Measurements from ENCODE around the gene RSL1D1. TPM values are rescaled to one million over a fixed set of nuclear protein-coding genes. Genes with fewer than 3 reads are reported as not detected.

RSL1D1 gene
- 133 and 139 TPM in 2 replicates for total RNA-seq
- long read RNA-seq, full-length matches to known transcripts = 71 of 129 reads
- long read RNA-seq, partial matches to known transcripts = 48 of 129 reads
- long read RNA-seq, other reads (novel, unspliced or antisense) = 10 of 129 reads

DNA sequence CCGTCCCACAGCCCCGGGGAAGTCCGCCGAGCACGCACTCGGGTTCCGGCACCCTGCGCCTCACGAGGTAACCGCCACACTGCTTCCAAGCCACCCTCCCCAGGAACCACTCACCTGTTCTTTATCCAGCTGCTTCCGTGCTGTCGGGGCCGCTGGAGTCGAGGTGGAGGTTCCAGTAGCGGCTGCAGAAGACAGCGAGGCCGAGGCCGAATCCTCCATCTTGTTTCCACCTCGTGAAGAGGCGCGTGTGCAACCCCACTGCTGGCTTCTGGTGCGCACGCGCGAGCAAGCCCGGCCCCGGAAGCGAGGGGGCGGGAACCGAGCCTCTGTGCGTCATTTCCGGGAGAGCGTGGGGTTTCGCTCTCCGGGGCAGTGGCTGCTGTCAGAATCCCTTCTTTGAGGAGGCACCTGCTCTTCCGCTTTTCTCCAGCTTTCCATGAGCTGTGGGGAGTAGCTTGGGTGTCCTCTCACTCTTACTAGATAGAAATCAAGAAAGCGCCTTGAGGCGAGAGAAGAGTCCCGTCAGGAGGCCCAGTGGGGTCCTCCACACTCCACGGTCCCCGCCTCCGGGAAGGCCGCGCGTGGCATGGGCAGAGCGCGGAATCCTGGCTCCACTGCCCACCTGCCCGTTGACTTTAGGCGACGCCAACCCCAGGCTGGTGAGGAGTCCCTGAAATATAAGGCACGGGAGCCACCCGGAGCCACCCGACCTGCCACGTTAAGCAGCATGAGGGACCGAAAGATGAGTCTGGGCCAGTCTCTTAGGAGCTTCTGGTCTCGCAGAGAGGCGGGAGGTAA lies at the start of gene RSL1D1:
RSL1D1 (minus strand) TSS at position 249 of the 798 bp plus-strand sequence; CDS start at position 219, 30 bp downstream.
- peaks cover 12% of the 10 kb centered on the region for H3K36me3 Mint-ChIP-seq (ENCODE audit: insufficient read depth)
- TF ChIP-seq, protein P1, sequence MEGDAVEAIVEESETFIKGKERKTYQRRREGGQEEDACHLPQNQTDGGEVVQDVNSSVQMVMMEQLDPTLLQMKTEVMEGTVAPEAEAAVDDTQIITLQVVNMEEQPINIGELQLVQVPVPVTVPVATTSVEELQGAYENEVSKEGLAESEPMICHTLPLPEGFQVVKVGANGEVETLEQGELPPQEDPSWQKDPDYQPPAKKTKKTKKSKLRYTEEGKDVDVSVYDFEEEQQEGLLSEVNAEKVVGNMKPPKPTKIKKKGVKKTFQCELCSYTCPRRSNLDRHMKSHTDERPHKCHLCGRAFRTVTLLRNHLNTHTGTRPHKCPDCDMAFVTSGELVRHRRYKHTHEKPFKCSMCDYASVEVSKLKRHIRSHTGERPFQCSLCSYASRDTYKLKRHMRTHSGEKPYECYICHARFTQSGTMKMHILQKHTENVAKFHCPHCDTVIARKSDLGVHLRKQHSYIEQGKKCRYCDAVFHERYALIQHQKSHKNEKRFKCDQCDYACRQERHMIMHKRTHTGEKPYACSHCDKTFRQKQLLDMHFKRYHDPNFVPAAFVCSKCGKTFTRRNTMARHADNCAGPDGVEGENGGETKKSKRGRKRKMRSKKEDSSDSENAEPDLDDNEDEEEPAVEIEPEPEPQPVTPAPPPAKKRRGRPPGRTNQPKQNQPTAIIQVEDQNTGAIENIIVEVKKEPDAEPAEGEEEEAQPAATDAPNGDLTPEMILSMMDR (IDR thresholded peaks at IDR 0.05; ENCODE audit: unreplicated experiment) = no peak
- H3K9me3 Mint-ChIP-seq (ENCODE audit: low read depth) = no peaks in the 10 kb centered on the region
- peak within 1 kb of the TSS; percentile 99 for H3K4me3 Mint-ChIP-seq (ENCODE audit: low read depth)
- H3K27ac Mint-ChIP-seq = peak within 1 kb of the TSS; percentile 99
- peak; percentile 87 for DNase-seq (ENCODE audit: low spot score, unreplicated experiment)
- peaks cover 17% of the 10 kb centered on the region for H3K4me1 Mint-ChIP-seq (ENCODE audit: low read depth)
- H3K27me3 Mint-ChIP-seq = no peaks in the 10 kb centered on the region

DNA sequence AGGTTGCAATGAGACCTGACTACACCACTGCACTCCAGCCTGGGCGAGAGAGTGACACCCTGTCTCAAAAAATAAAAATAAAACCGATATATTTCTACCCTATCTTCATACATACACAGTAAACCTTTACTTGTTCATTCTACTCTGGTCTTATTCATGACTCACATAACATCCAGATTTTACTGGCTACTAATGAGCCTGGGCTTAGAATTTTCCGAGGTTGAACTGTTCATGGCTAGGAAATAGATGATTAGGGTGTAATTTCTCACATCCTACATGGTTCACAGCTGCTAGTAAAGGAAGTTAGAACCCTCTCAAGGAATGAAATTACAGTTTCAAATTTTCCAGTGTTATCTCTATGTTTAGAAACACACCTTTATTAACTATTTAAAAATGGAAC lies 49.7 kb upstream of the RSL1D1 start:
- no peaks in the 10 kb centered on the region for H3K36me3 Mint-ChIP-seq (ENCODE audit: insufficient read depth)
- H3K9me3 Mint-ChIP-seq (ENCODE audit: low read depth) = no peaks in the 10 kb centered on the region
- H3K27ac Mint-ChIP-seq = no peak overlapping the region
- H3K4me1 Mint-ChIP-seq (ENCODE audit: low read depth) = peaks cover 8% of the 10 kb centered on the region
- TF ChIP-seq, protein P1 (IDR thresholded peaks at IDR 0.05; ENCODE audit: unreplicated experiment) = no peak
- H3K27me3 Mint-ChIP-seq = no peaks in the 10 kb centered on the region
- no peak for DNase-seq (ENCODE audit: low spot score, unreplicated experiment)
- no peak overlapping the region for H3K4me3 Mint-ChIP-seq (ENCODE audit: low read depth)

GRCh38 chr16:11896486-11897176 lies 45.3 kb upstream of the RSL1D1 start:
- no peak for DNase-seq (ENCODE audit: low spot score, unreplicated experiment)
- Mint-ChIP-seq H3K27me3 (no peaks in the 10 kb centered on the region), H3K27ac (no peak overlapping the region), H3K4me3 (ENCODE audit: low read depth) (no peak overlapping the region), H3K4me1 (ENCODE audit: low read depth) (peaks cover 8% of the 10 kb centered on the region), H3K9me3 (ENCODE audit: low read depth) (no peaks in the 10 kb centered on the region), H3K36me3 (ENCODE audit: insufficient read depth) (peaks cover 8% of the 10 kb centered on the region)
- TF ChIP-seq, protein P1 (IDR thresholded peaks at IDR 0.05; ENCODE audit: unreplicated experiment) = no peak

DNA sequence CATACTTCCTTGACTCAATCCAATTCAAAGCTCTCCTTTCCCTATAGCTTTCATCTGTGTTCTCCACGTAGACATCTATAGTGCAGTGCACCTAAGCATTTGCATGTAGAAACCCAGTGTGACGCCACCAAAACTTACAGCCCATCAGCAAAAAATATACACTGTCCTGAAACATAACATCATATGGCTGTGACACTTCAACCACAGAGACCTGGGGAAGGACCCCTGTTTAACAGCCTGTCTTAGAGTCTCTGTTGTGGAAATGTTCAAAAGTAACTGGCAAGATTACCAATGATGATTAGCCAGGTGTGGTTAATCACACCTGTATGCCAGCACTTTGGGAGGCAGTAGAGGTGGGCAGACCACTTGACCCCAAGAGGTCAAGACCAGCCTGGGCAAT lies 42.2 kb upstream of the RSL1D1 start:
- peaks cover 11% of the 10 kb centered on the region for H3K36me3 Mint-ChIP-seq (ENCODE audit: insufficient read depth)
- TF ChIP-seq, protein P1 (IDR thresholded peaks at IDR 0.05; ENCODE audit: unreplicated experiment) = no peak
- no peaks in the 10 kb centered on the region for H3K9me3 Mint-ChIP-seq (ENCODE audit: low read depth)
- H3K27me3 Mint-ChIP-seq = no peaks in the 10 kb centered on the region
- DNase-seq (ENCODE audit: low spot score, unreplicated experiment) = no peak
- H3K4me1 Mint-ChIP-seq (ENCODE audit: low read depth) = peaks cover 4% of the 10 kb centered on the region
- H3K4me3 Mint-ChIP-seq (ENCODE audit: low read depth) = no peak overlapping the region
- no peak overlapping the region for H3K27ac Mint-ChIP-seq

GRCh38 chr16:11892761-11893160 lies 41.4 kb upstream of the RSL1D1 start:
- no peaks in the 10 kb centered on the region for H3K9me3 Mint-ChIP-seq (ENCODE audit: low read depth)
- H3K4me3 Mint-ChIP-seq (ENCODE audit: low read depth) = no peak overlapping the region
- peaks cover 11% of the 10 kb centered on the region for H3K36me3 Mint-ChIP-seq (ENCODE audit: insufficient read depth)
- TF ChIP-seq, protein P1 (IDR thresholded peaks at IDR 0.05; ENCODE audit: unreplicated experiment) = no peak
- no peaks in the 10 kb centered on the region for H3K4me1 Mint-ChIP-seq (ENCODE audit: low read depth)
- no peak overlapping the region for H3K27ac Mint-ChIP-seq
- DNase-seq (ENCODE audit: low spot score, unreplicated experiment) = no peak
- H3K27me3 Mint-ChIP-seq = no peaks in the 10 kb centered on the region

Measured in progenitor cell of endocrine pancreas (in vitro differentiated cells).